Measurements from ENCODE around the gene YY2. TPM values are rescaled to one million over a fixed set of nuclear protein-coding genes. Genes with fewer than 3 reads are reported as not detected.

Gene YY2
- total and polyA plus RNA-seq, 2 of the 8 experiments (the other 6 are each of a cell fraction or from before 2014, with no cell fraction given), result 0.60 to 1.5 TPM

DNA sequence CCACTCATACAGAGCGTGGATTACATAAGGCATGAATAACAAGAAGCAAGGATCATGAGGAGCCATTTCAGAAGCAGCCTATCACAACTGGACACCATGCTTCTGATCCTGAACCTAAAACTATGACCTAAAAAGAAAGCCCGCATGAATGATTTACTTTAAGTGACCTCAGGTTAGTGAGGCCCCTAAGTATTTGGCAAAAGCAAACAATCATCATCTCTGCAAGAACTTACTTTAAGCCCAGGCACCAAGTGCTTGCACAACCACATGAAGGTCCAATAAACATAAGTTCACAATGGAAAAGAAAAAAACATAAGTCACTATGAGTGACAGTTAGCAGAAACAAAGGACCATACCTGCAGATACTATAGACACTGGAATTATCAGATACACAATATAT lies 24.3 kb upstream of the YY2 start:
- no peak overlapping the region for H2BK20ac ChIP-seq (ENCODE audit: low read length)
- POLR2A ChIA-PET (ENCODE audit: partially characterized antibody), result no interaction called here
- no peak overlapping the region for H4K8ac ChIP-seq (ENCODE audit: extremely low read depth, insufficient read depth, low read length)
- WGBS, 2 experiments (ENCODE audit: extremely low coverage in 1 of 2, insufficient coverage in 1 of 2, insufficient read length in 1 of 2, insufficient replicate concordance in 2 of 2, low coverage in 1 of 2, low lambda C conversion rate in 2 of 2, missing lambda C conversion rate in 1 of 2), result 96% methylated on average over 2 of the region's 2 CpGs; no CpG with 5 or more reads in 1 of the 2 experiments
- H3K79me2 ChIP-seq (ENCODE audit: control insufficient read depth in 1 of 2, insufficient read depth in 2 of 2, low read length in 2 of 2), result no peaks in the 10 kb centered on the region
- H2BK15ac ChIP-seq (ENCODE audit: low read length), result no peak overlapping the region
- H2BK5ac ChIP-seq (ENCODE audit: low read depth, low read length), result no peak overlapping the region
- no peak for FAIRE-seq
- no peak overlapping the region for H3K9ac ChIP-seq (replicated peaks in 1 of 4; ENCODE audit: extremely low read depth in 1 of 4, low read depth in 3 of 4, low read length in 3 of 4)
- no peak overlapping the region for H3K14ac ChIP-seq (ENCODE audit: insufficient read length)
- H2AK5ac ChIP-seq (ENCODE audit: low read depth, low read length), result no peak overlapping the region
- no peak overlapping the region for H3K23ac ChIP-seq (ENCODE audit: insufficient read length)
- H4K91ac ChIP-seq (replicated peaks; ENCODE audit: insufficient read length, low read length), result no peak overlapping the region
- H3K9me3 ChIP-seq (ENCODE audit: insufficient read depth in 2 of 2, low read depth in 1 of 2, low read length in 1 of 2), result no peaks in the 10 kb centered on the region
- H4K5ac ChIP-seq (ENCODE audit: insufficient read length, low read depth, low read length), result no peak overlapping the region
- no peaks in the 10 kb centered on the region for H3K4me1 ChIP-seq (replicated peaks in 1 of 4; ENCODE audit: control insufficient read depth in 3 of 4, insufficient read depth in 4 of 4, low read length in 3 of 4)
- DNase-seq (ENCODE audit: low read depth in 1 of 2, low spot score in 2 of 2), result no peak
- CTCF ChIA-PET (ENCODE audit: partially characterized antibody), result no interaction called here
- H2AFZ ChIP-seq (ENCODE audit: low read length), result no peak overlapping the region
- no peak overlapping the region for H3K56ac ChIP-seq (replicated peaks; ENCODE audit: insufficient read length, low read depth, low read length)
- H3K4me2 ChIP-seq (ENCODE audit: insufficient read depth in 1 of 2, low read depth in 2 of 2, low read length in 2 of 2), result no peak overlapping the region
- H3K18ac ChIP-seq (ENCODE audit: extremely low read depth, low read length), result no peak overlapping the region
- H2BK120ac ChIP-seq (replicated peaks; ENCODE audit: low read depth, low read length), result no peak overlapping the region
- no peaks in the 10 kb centered on the region for H3K27me3 ChIP-seq (replicated peaks in 1 of 4; ENCODE audit: control insufficient read depth in 3 of 4, extremely low read depth in 1 of 4, insufficient read depth in 3 of 4, low read length in 3 of 4)
- no peak overlapping the region for H2BK12ac ChIP-seq (ENCODE audit: low read depth, low read length)
- no peaks in the 10 kb centered on the region for H4K20me1 ChIP-seq (replicated peaks in 1 of 2; ENCODE audit: control insufficient read depth in 1 of 2, insufficient read depth in 2 of 2, low read length in 2 of 2)
- H3K23me2 ChIP-seq (ENCODE audit: low read depth, low read length), result no peaks in the 10 kb centered on the region
- no peak overlapping the region for H3K4ac ChIP-seq (replicated peaks; ENCODE audit: insufficient read length, low read depth, low read length)
- no peak overlapping the region for H3K4me3 ChIP-seq (ENCODE audit: extremely low read depth in 1 of 4, insufficient read depth in 2 of 4, low read depth in 3 of 4, low read length in 4 of 4)
- no peaks in the 10 kb centered on the region for H3K36me3 ChIP-seq (ENCODE audit: control insufficient read depth in 2 of 4, insufficient read depth in 4 of 4, low read length in 3 of 4)
- H3K27ac ChIP-seq (ENCODE audit: low read depth, low read length), result no peak overlapping the region
- no peaks in the 10 kb centered on the region for H3K79me1 ChIP-seq (ENCODE audit: low read depth, low read length)
- TF ChIP-seq CBX5 (IDR thresholded peaks at IDR 0.05; ENCODE audit: low read depth, low read length) (no peak), MAFK (IDR thresholded peaks at IDR 0.05; ENCODE audit: low read depth, low read length) (no peak), RXRA (IDR thresholded peaks at IDR 0.05; ENCODE audit: insufficient read depth, low read depth, low read length) (no peak), ZNF274 (IDR thresholded peaks at IDR 0.05; ENCODE audit: borderline replicate concordance, extremely low read depth, low read length) (no peak), TAF7 (optimal IDR thresholded peaks at IDR 0.05; ENCODE audit: borderline replicate concordance, low read depth, low read length) (no peak), JUN (IDR thresholded peaks at IDR 0.05; ENCODE audit: low read depth, low read length) (no peak), TAF1 (IDR thresholded peaks at IDR 0.05; ENCODE audit: low read depth, low read length) (no peak), USF2 (IDR thresholded peaks at IDR 0.05; ENCODE audit: low read length) (no peak), TEAD4 (IDR thresholded peaks at IDR 0.05; ENCODE audit: low read depth, low read length) (no peak), SP2 (IDR thresholded peaks at IDR 0.05; ENCODE audit: low read length) (no peak), SAP30 (IDR thresholded peaks at IDR 0.05; ENCODE audit: insufficient read depth, insufficient replicate concordance, low read length) (no peak), POU5F1 (IDR thresholded peaks at IDR 0.05; ENCODE audit: low read depth, low read length) (no peak), RNF2 (IDR thresholded peaks at IDR 0.05; ENCODE audit: borderline replicate concordance, low read depth, low read length, missing control alignments, poor library complexity, severe bottlenecking) (no peak), EGR1 (IDR thresholded peaks at IDR 0.05; ENCODE audit: borderline replicate concordance, low read depth, low read length) (no peak)
